Loucy (cell line): ENCODE results near the gene SUSD2.

ENCODE experiments used
- CTCF ChIP-seq: fragments of 200-600 bp; sonication (generic); conservative IDR thresholded peaks from 2 replicates; pipeline ENCODE4 v1.5.1; 2014; ENCODE audit warnings: mild to moderate bottlenecking, antibody characterized with exemption, low read length
- EZH2phosphoT487 ChIP-seq: fragments of 200-600 bp; IDR thresholded peaks from 2 replicates; pipeline ENCODE4 v1.6.1; 2018; ENCODE audit warnings: antibody characterized with exemption, mild to moderate bottlenecking, moderate library complexity, borderline replicate concordance

- no peak for TF ChIP-seq CTCF
- no peak for TF ChIP-seq EZH2phosphoT487
These were observed 16.3 kb upstream of the SUSD2 start for GRCh38 chr22:24164940-24165339.
